HepG2 (cell line): Measurements from ENCODE around the gene ANO10. TPM values are rescaled to one million over a fixed set of nuclear protein-coding genes. Genes with fewer than 3 reads are reported as not detected.

ENCODE experiments used
- ATAC-seq: fragments of 200-7000 bp; cut with Tn5 transposase; 3 replicates; pipeline ENCODE4 v1.9.1; 2020; ENCODE audit warnings: mild to moderate bottlenecking, moderate library complexity
- BruUV-seq: library from RNA; stranded (reverse); fragments of 400-500 nt; replicated peaks from 2 replicates; lab custom pipeline; 2021; lab: Mats Ljungman, UMichigan
- CTCF ChIA-PET: fragments of 300-600 bp; formaldehyde crosslinking; extraction: SDS; loops from one replicate; lab custom pipeline; 2021; ENCODE audit warnings: low total read pairs, inconsistent platforms, low intra/inter-chr PET ratio; lab: Yijun Ruan, JAX
- POLR2A ChIA-PET: fragments of 350-600 bp; sonication (Branson Sonifier 250); formaldehyde crosslinking; loops from one replicate; lab custom pipeline; 2020; ENCODE audit warnings: antibody characterized with exemption, inconsistent platforms; lab: Yijun Ruan, JAX
- DNase-seq: peaks from one replicate; pipeline ENCODE4 v3.0.0-alpha.2; 2015; ENCODE audit warnings: low spot score
- FAIRE-seq: peaks from 3 replicates; lab custom pipeline; 2011; peaks lifted over from hg19 to GRCh38; lab: Jason Lieb, UNC
- H2AFZ ChIP-seq: one replicate; pipeline ENCODE4 v1.6.1; 2011; ENCODE audit warnings: low read length, inconsistent platforms
- H3K27ac ChIP-seq: fragments of 300-600 bp; 3 replicates; pipeline ENCODE4 v1.8.0; 2011; ENCODE audit warnings: mixed run types, mild to moderate bottlenecking, mixed read lengths, low read length, inconsistent platforms; ENCODE audit not compliant: insufficient read depth; ENCODE audit errors: extremely low read length
- H3K27me3 ChIP-seq, 2 experiments: fragments of 200-600 bp in 1 of 2; 2 replicates in 1 of 2; 3 replicates in 1 of 2; pipeline versions ENCODE4 v1.6.0 to v1.8.0; 2011; ENCODE audit warnings: low read length in 2 of 2, mild to moderate bottlenecking in 2 of 2, moderate library complexity in 2 of 2, inconsistent platforms in 1 of 2; ENCODE audit not compliant: insufficient read depth in 2 of 2, control insufficient read depth in 1 of 2
- H3K36me3 ChIP-seq, 2 experiments: fragments of 200-600 bp in 1 of 2; replicated peaks in 1 of 2; 2 replicates in 1 of 2; 3 replicates in 1 of 2; pipeline versions ENCODE4 v1.5.1 to v1.8.0; 2011; ENCODE audit warnings: low read length in 2 of 2, inconsistent platforms in 1 of 2; ENCODE audit not compliant: insufficient read depth in 2 of 2, control insufficient read depth in 1 of 2
- H3K4me1 ChIP-seq: 2 replicates; pipeline ENCODE4 v1.5.1; 2012; ENCODE audit warnings: low read length, inconsistent platforms; ENCODE audit not compliant: insufficient read depth
- H3K4me2 ChIP-seq: 2 replicates; pipeline ENCODE4 v1.6.0; 2011; ENCODE audit warnings: low read depth, low read length, inconsistent platforms
- H3K4me3 ChIP-seq, 3 experiments: fragments of 200-600 bp in 1 of 3; sonication (generic), shearing (Covaris generic) in 1 of 3; replicated peaks in 1 of 3; 2 replicates each; pipeline ENCODE4 v1.5.1; 2011 to 2016; ENCODE audit warnings: low read length in 3 of 3, inconsistent platforms in 2 of 3, low read depth in 2 of 3, mild to moderate bottlenecking in 2 of 3, control low read depth in 1 of 3, mixed read lengths in 1 of 3; ENCODE audit not compliant: insufficient read depth in 1 of 3
- H3K79me2 ChIP-seq: one replicate; pipeline ENCODE4 v1.6.1; 2011; ENCODE audit warnings: low read length, inconsistent platforms; ENCODE audit not compliant: insufficient read depth
- H3K9ac ChIP-seq: 2 replicates; pipeline ENCODE4 v1.6.0; 2011; ENCODE audit warnings: mild to moderate bottlenecking, low read depth, low read length, inconsistent platforms; ENCODE audit not compliant: insufficient read depth
- H3K9me3 ChIP-seq: 2 replicates; pipeline ENCODE4 v1.5.1; 2012; ENCODE audit warnings: mild to moderate bottlenecking, low read length
- H4K20me1 ChIP-seq: 2 replicates; pipeline ENCODE4 v1.6.0; 2011; ENCODE audit warnings: inconsistent platforms, mild to moderate bottlenecking, low read length, moderate library complexity; ENCODE audit not compliant: insufficient read depth
- HOXA5 ChIP-seq: sonication (generic); formaldehyde crosslinking; IDR thresholded peaks from 2 replicates; pipeline ENCODE4 v1.4.0; 2020; ENCODE audit warnings: missing genetic modification reagents
- JUND ChIP-seq: sonication (generic); formaldehyde crosslinking; IDR thresholded peaks from 2 replicates; pipeline ENCODE4 v1.8.0; 2022; ENCODE audit warnings: mild to moderate bottlenecking, missing genetic modification reagents
- KMT2B ChIP-seq: IDR thresholded peaks from 2 replicates; pipeline ENCODE4 v1.6.1; 2016; ENCODE audit warnings: missing genetic modification reagents, missing compliant biosample characterization
- ONECUT2 ChIP-seq: sonication (generic); formaldehyde crosslinking; IDR thresholded peaks from 2 replicates; pipeline ENCODE4 v1.4.0; 2020; ENCODE audit warnings: missing genetic modification reagents
- REL ChIP-seq: sonication (generic); formaldehyde crosslinking; conservative IDR thresholded peaks from 2 replicates; pipeline ENCODE4 v1.8.0; 2022; ENCODE audit warnings: mild to moderate bottlenecking, missing genetic modification reagents, moderate library complexity
- SIN3B ChIP-seq: fragments of 150-350 bp; IDR thresholded peaks from 2 replicates; pipeline ENCODE4 v1.6.1; 2014; ENCODE audit warnings: low read length
- ZNF276 ChIP-seq: sonication (generic); formaldehyde crosslinking; IDR thresholded peaks from 2 replicates; pipeline ENCODE4 v1.4.0; 2020; ENCODE audit warnings: mild to moderate bottlenecking, low read depth, missing genetic modification reagents
- ZNF780A ChIP-seq: sonication (generic); formaldehyde crosslinking; IDR thresholded peaks from 2 replicates; pipeline ENCODE4 v1.8.0; 2022; ENCODE audit warnings: mild to moderate bottlenecking, missing genetic modification reagents, moderate library complexity
- ZSCAN5A ChIP-seq: sonication (generic); formaldehyde crosslinking; IDR thresholded peaks from 2 replicates; pipeline ENCODE4 v1.8.0; 2022; ENCODE audit warnings: mild to moderate bottlenecking, missing genetic modification reagents, borderline replicate concordance
- WGBS: methylation state at CpG from one replicate; pipeline ENCODE4 v1.1.6; 2017; ENCODE audit warnings: low lambda C conversion rate; 5-methylcytosine and 5-hydroxymethylcytosine counted together
- in situ Hi-C: cut with HindIII; loops from 2 replicates; pipeline ENCODE4 v1.10.0; 2017; ENCODE audit warnings: low pct_unique_long_range_greater_than_20kb; ENCODE audit not compliant: extremely low pct_ligation_motif_present
- intact Hi-C: fragments of 100-400 bp; cut with micrococcal nuclease; formaldehyde crosslinking; loops from one replicate; pipeline ENCODE4 v1.10.0; 2022; ENCODE audit not compliant: unreplicated experiment
- polyA plus RNA-seq, 8 experiments: library from polyadenylated mRNA; depleted of rRNA in 3 of 8; stranded (reverse) in 7 of 8; unstranded in 1 of 8; fragments of >200 nt; fragmentation: Illumina TruSeq in 4 of 8; extraction: Trizol in 4 of 8; gene quantifications; 2 replicates each; pipeline versions ENCODE4 v1.2.1 to v1.2.3, GENCODE V29; 2011 to 2016; ENCODE audit warnings: low read depth in 4 of 8, missing spikeins in 1 of 8, mixed read lengths in 1 of 8; ENCODE audit not compliant: insufficient read depth in 1 of 8
- total RNA-seq, 5 experiments: library from RNA; depleted of rRNA; stranded (reverse); fragments of >200 nt; fragmentation: Illumina TruSeq; extraction: Trizol; gene quantifications; 2 replicates each; pipeline ENCODE4 v1.2.3, GENCODE V29; 2016; ENCODE audit warnings: low read depth in 1 of 5
- TF ChIP-seq, protein P1 (sequence below): sonication (generic); formaldehyde crosslinking; IDR thresholded peaks from 2 replicates; pipeline ENCODE4 v1.8.0; 2022; ENCODE audit warnings: mild to moderate bottlenecking, missing genetic modification reagents; ENCODE audit not compliant: insufficient replicate concordance
- TF ChIP-seq, protein P2 (sequence below): sonication (generic); formaldehyde crosslinking; IDR thresholded peaks from 2 replicates; pipeline ENCODE4 v1.5.0; 2020; ENCODE audit warnings: mild to moderate bottlenecking, missing genetic modification reagents, moderate library complexity

ANO10 gene
- total and polyA plus RNA-seq, 2 of the 13 experiments (the other 11 are each of a cell fraction or from before 2014, with no cell fraction given), result 10.4 to 13.1 TPM

GRCh38 chr3:43473737-43474136, 148.1 kb downstream of the ANO10 start:
- BruUV-seq, result no TSS peak
- no peak overlapping the region for H3K27ac ChIP-seq
- no peak for TF ChIP-seq KMT2B (CRISPR knock-in tag)
- TF ChIP-seq, protein P1, sequence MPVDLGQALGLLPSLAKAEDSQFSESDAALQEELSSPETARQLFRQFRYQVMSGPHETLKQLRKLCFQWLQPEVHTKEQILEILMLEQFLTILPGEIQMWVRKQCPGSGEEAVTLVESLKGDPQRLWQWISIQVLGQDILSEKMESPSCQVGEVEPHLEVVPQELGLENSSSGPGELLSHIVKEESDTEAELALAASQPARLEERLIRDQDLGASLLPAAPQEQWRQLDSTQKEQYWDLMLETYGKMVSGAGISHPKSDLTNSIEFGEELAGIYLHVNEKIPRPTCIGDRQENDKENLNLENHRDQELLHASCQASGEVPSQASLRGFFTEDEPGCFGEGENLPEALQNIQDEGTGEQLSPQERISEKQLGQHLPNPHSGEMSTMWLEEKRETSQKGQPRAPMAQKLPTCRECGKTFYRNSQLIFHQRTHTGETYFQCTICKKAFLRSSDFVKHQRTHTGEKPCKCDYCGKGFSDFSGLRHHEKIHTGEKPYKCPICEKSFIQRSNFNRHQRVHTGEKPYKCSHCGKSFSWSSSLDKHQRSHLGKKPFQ, result no peak
- FAIRE-seq (no peak), DNase-seq (no peak), ATAC-seq (no peak)
- H2AFZ ChIP-seq, result no peak overlapping the region
- in situ Hi-C loops (no loop called here), intact Hi-C loops (no loop called here)
- WGBS, result 82% methylated on average over 1 of the region's 1 CpG
- no peak overlapping the region for H3K4me2 ChIP-seq
- H3K9ac ChIP-seq, result no peak overlapping the region
- H3K27me3 ChIP-seq, result no peaks in the 10 kb centered on the region
- H3K4me1 ChIP-seq, result no peaks in the 10 kb centered on the region
- H3K4me3 ChIP-seq, result no peak overlapping the region
- no peaks in the 10 kb centered on the region for H3K36me3 ChIP-seq
- ChIA-PET POLR2A (no interaction called here), CTCF (no interaction called here)
- H4K20me1 ChIP-seq, result no peaks in the 10 kb centered on the region
- no peaks in the 10 kb centered on the region for H3K9me3 ChIP-seq
- no peaks in the 10 kb centered on the region for H3K79me2 ChIP-seq

GRCh38 chr3:43473244-43473643, 148.6 kb downstream of the ANO10 start:
- Histone ChIP-seq H3K4me2 (no peak overlapping the region), H3K27me3 (no peaks in the 10 kb centered on the region), H3K4me3 (no peak overlapping the region), H2AFZ (no peak overlapping the region), H3K4me1 (no peaks in the 10 kb centered on the region), H3K27ac (no peak overlapping the region), H4K20me1 (no peaks in the 10 kb centered on the region), H3K9ac (no peak overlapping the region), H3K9me3 (no peaks in the 10 kb centered on the region), H3K79me2 (no peaks in the 10 kb centered on the region), H3K36me3 (no peaks in the 10 kb centered on the region)
- no peak for TF ChIP-seq JUND (CRISPR knock-in tag)
- no peak for TF ChIP-seq ZNF276 (CRISPR knock-in tag)
- TF ChIP-seq SIN3B, result no peak
- no peak for TF ChIP-seq HOXA5 (CRISPR knock-in tag)
- TF ChIP-seq ONECUT2 (CRISPR knock-in tag), result no peak
- no peak for TF ChIP-seq REL
- no peak for TF ChIP-seq ZNF780A (CRISPR knock-in tag)
- TF ChIP-seq, protein P2, sequence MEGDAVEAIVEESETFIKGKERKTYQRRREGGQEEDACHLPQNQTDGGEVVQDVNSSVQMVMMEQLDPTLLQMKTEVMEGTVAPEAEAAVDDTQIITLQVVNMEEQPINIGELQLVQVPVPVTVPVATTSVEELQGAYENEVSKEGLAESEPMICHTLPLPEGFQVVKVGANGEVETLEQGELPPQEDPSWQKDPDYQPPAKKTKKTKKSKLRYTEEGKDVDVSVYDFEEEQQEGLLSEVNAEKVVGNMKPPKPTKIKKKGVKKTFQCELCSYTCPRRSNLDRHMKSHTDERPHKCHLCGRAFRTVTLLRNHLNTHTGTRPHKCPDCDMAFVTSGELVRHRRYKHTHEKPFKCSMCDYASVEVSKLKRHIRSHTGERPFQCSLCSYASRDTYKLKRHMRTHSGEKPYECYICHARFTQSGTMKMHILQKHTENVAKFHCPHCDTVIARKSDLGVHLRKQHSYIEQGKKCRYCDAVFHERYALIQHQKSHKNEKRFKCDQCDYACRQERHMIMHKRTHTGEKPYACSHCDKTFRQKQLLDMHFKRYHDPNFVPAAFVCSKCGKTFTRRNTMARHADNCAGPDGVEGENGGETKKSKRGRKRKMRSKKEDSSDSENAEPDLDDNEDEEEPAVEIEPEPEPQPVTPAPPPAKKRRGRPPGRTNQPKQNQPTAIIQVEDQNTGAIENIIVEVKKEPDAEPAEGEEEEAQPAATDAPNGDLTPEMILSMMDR (CRISPR knock-in tag), result no peak
- no peak for TF ChIP-seq ZSCAN5A
- in situ Hi-C loops, result no loop called here
- no peak for FAIRE-seq
- no peak for ATAC-seq
- 94% methylated on average over 10 of the region's 10 CpGs for WGBS
- no TSS peak for BruUV-seq
- intact Hi-C loops, result no loop called here
- ChIA-PET CTCF (no interaction called here), POLR2A (no interaction called here)
- DNase-seq, result no peak
